ENCODE data around the gene ZNF419. TPM values are rescaled to one million over a fixed set of nuclear protein-coding genes. Genes with fewer than 3 reads are reported as not detected.
"Not testable (repeated sequence)": the region's sequence is repeated elsewhere in the genome, so short reads cannot be mapped to it uniquely, and the experiment has no call there.

The ZNF419 gene
- total RNA-seq (2014; rRNA removed; shearing (Covaris generic); ENCODE audit: low replicate concordance), result 11.7 and 22.1 TPM in 2 replicates

- in situ Hi-C loops (cut with HindIII; ENCODE audit: low pct_unique_long_range_greater_than_20kb, low sequenced_read_pairs), result not testable (repeated sequence)
Observed at GRCh38 chr19:57487477-57488298, at the start of gene ZNF419. ZNF419 (plus strand) TSS chr19:57487750; CDS start chr19:57487951, 201 bp downstream.

GRCh38 chr19:57437931-57438330 is 49.6 kb upstream of the ZNF419 start:
- in situ Hi-C loops (cut with HindIII; ENCODE audit: low pct_unique_long_range_greater_than_20kb, low sequenced_read_pairs), result no loop called here
- no peak for DNase-seq (ENCODE audit: low read depth)

More at GRCh38 chr19:57487477-57488298, at the start of gene ZNF419:
- peak; percentile 82 for DNase-seq (ENCODE audit: low read depth)

GRCh38 chr19:57438925-57439324 is 48.6 kb upstream of the ZNF419 start:
- DNase-seq (ENCODE audit: low read depth), result no peak
- in situ Hi-C loops (cut with HindIII; ENCODE audit: low pct_unique_long_range_greater_than_20kb, low sequenced_read_pairs), result no loop called here

- DNase-seq (ENCODE audit: low read depth), result no peak
- in situ Hi-C loops (cut with HindIII; ENCODE audit: low pct_unique_long_range_greater_than_20kb, low sequenced_read_pairs), result no loop called here
Observed at GRCh38 chr19:57441979-57442752, 45.4 kb upstream of the ZNF419 start.

- in situ Hi-C loops (cut with HindIII; ENCODE audit: low pct_unique_long_range_greater_than_20kb, low sequenced_read_pairs), result no loop called here
- peak; percentile 18 for DNase-seq (ENCODE audit: low read depth)
Observed at GRCh38 chr19:57443121-57443696, 44.3 kb upstream of the ZNF419 start.

- in situ Hi-C loops (cut with HindIII; ENCODE audit: low pct_unique_long_range_greater_than_20kb, low sequenced_read_pairs), result no loop called here
- DNase-seq (ENCODE audit: low read depth), result no peak
Observed at GRCh38 chr19:57452307-57452706, 35.2 kb upstream of the ZNF419 start.

- DNase-seq (ENCODE audit: low read depth), result peak; percentile 25
Observed at GRCh38 chr19:57465680-57466381, 21.7 kb upstream of the ZNF419 start.

GRCh38 chr19:57466489-57466888 is 21.1 kb upstream of the ZNF419 start:
- DNase-seq (ENCODE audit: low read depth), result no peak
- in situ Hi-C loops (cut with HindIII; ENCODE audit: low pct_unique_long_range_greater_than_20kb, low sequenced_read_pairs), result no loop called here

More at GRCh38 chr19:57465680-57466381, 21.7 kb upstream of the ZNF419 start:
- in situ Hi-C loops (cut with HindIII; ENCODE audit: low pct_unique_long_range_greater_than_20kb, low sequenced_read_pairs), result no loop called here

- in situ Hi-C loops (cut with HindIII; ENCODE audit: low pct_unique_long_range_greater_than_20kb, low sequenced_read_pairs), result no loop called here
- DNase-seq (ENCODE audit: low read depth), result no peak
Observed at GRCh38 chr19:57473646-57474045, 13.9 kb upstream of the ZNF419 start.

GRCh38 chr19:57477191-57478008 is 10.2 kb upstream of the ZNF419 start, which contains the start of gene ZNF772:
ZNF772 (minus strand) TSS chr19:57477566; CDS start chr19:57477309, 257 bp downstream.
- in situ Hi-C loops (cut with HindIII; ENCODE audit: low pct_unique_long_range_greater_than_20kb, low sequenced_read_pairs), result no loop called here
- DNase-seq (ENCODE audit: low read depth), result peak; percentile 90

- in situ Hi-C loops (cut with HindIII; ENCODE audit: low pct_unique_long_range_greater_than_20kb, low sequenced_read_pairs); DNase-seq (ENCODE audit: low read depth): not testable (repeated sequence)
Observed at GRCh38 chr19:57488299-57488644, 722 bp downstream of the ZNF419 start.

GRCh38 chr19:57499332-57499679 is 11.8 kb downstream of the ZNF419 start:
- in situ Hi-C loops (cut with HindIII; ENCODE audit: low pct_unique_long_range_greater_than_20kb, low sequenced_read_pairs), result not testable (repeated sequence)

GRCh38 chr19:57499680-57500395 is 12.3 kb downstream of the ZNF419 start, which contains the start of gene ZNF773:
ZNF773 (plus strand) TSS chr19:57499938; CDS start chr19:57500081, 143 bp downstream.
- in situ Hi-C loops (cut with HindIII; ENCODE audit: low pct_unique_long_range_greater_than_20kb, low sequenced_read_pairs), result not testable (repeated sequence)
- peak; percentile 86 for DNase-seq (ENCODE audit: low read depth)

More at GRCh38 chr19:57499332-57499679, 11.8 kb downstream of the ZNF419 start:
- not testable (repeated sequence) for DNase-seq (ENCODE audit: low read depth)

GRCh38 chr19:57500400-57500799 is 12.8 kb downstream of the ZNF419 start:
- peak; percentile 21 for DNase-seq (ENCODE audit: low read depth)
- in situ Hi-C loops (cut with HindIII; ENCODE audit: low pct_unique_long_range_greater_than_20kb, low sequenced_read_pairs), result not testable (repeated sequence)

GRCh38 chr19:57506163-57506562 is 18.6 kb downstream of the ZNF419 start:
- in situ Hi-C loops (cut with HindIII; ENCODE audit: low pct_unique_long_range_greater_than_20kb, low sequenced_read_pairs), result no loop called here
- DNase-seq (ENCODE audit: low read depth), result no peak

- in situ Hi-C loops (cut with HindIII; ENCODE audit: low pct_unique_long_range_greater_than_20kb, low sequenced_read_pairs), result no loop called here
- DNase-seq (ENCODE audit: low read depth), result no peak
Observed at GRCh38 chr19:57511484-57511883, 23.9 kb downstream of the ZNF419 start.

GRCh38 chr19:57512845-57513244 is 25.3 kb downstream of the ZNF419 start:
- in situ Hi-C loops (cut with HindIII; ENCODE audit: low pct_unique_long_range_greater_than_20kb, low sequenced_read_pairs), result no loop called here
- peak; percentile 47 for DNase-seq (ENCODE audit: low read depth)
